ENCODE data around the gene GORASP1.

The GORASP1 gene

GRCh38 chr3:39146611-39147591 is 39.5 kb upstream of the GORASP1 start (continued):
- TF ChIP-seq PATZ1 (tag by site-specific recombination; IDR thresholded peaks at IDR 0.05) = peak; percentile 43; the same call in 1 of the 2 replicates
- TF ChIP-seq, protein P1, sequence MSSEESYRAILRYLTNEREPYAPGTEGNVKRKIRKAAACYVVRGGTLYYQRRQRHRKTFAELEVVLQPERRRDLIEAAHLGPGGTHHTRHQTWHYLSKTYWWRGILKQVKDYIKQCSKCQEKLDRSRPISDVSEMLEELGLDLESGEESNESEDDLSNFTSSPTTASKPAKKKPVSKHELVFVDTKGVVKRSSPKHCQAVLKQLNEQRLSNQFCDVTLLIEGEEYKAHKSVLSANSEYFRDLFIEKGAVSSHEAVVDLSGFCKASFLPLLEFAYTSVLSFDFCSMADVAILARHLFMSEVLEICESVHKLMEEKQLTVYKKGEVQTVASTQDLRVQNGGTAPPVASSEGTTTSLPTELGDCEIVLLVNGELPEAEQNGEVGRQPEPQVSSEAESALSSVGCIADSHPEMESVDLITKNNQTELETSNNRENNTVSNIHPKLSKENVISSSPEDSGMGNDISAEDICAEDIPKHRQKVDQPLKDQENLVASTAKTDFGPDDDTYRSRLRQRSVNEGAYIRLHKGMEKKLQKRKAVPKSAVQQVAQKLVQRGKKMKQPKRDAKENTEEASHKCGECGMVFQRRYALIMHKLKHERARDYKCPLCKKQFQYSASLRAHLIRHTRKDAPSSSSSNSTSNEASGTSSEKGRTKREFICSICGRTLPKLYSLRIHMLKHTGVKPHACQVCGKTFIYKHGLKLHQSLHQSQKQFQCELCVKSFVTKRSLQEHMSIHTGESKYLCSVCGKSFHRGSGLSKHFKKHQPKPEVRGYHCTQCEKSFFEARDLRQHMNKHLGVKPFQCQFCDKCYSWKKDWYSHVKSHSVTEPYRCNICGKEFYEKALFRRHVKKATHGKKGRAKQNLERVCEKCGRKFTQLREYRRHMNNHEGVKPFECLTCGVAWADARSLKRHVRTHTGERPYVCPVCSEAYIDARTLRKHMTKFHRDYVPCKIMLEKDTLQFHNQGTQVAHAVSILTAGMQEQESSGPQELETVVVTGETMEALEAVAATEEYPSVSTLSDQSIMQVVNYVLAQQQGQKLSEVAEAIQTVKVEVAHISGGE (tag by site-specific recombination; conservative IDR thresholded peaks at IDR 0.05; ENCODE audit: low read depth) = no peak
- no peak for TF ChIP-seq ZNF350 (tag by site-specific recombination; IDR thresholded peaks at IDR 0.05)
- no peak for TF ChIP-seq ZNF621 (tag by site-specific recombination; IDR thresholded peaks at IDR 0.05)
- TF ChIP-seq ZNF16 (tag by site-specific recombination; IDR thresholded peaks at IDR 0.05; ENCODE audit: low read depth) = no peak
- TF ChIP-seq GLIS2 (tag by site-specific recombination; IDR thresholded peaks at IDR 0.05) = no peak; the same call in 1 of the 2 replicates
- TF ChIP-seq, protein P2, sequence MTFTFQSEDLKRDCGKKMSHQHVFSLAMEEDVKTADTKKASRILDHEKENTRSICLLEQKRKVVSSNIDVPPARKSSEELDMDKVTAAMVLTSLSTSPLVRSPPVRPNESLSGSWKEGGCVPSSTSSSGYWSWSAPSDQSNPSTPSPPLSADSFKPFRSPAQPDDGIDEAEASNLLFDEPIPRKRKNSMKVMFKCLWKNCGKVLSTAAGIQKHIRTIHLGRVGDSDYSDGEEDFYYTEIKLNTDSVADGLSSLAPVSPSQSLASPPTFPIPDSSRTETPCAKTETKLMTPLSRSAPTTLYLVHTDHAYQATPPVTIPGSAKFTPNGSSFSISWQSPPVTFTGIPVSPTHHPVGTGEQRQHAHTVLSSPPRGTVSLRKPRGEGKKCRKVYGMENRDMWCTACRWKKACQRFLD (tag by site-specific recombination; IDR thresholded peaks at IDR 0.05) = no peak
- no peak for TF ChIP-seq GLIS1 (tag by site-specific recombination; IDR thresholded peaks at IDR 0.05)
- TF ChIP-seq ZNF830 (tag by site-specific recombination; IDR thresholded peaks at IDR 0.05; ENCODE audit: low read depth) = no peak
- no peak for TF ChIP-seq MEIS1 (CRISPR knock-in tag; IDR thresholded peaks at IDR 0.05; ENCODE audit: borderline replicate concordance)
- TF ChIP-seq MZF1 (tag by site-specific recombination; IDR thresholded peaks at IDR 0.05; ENCODE audit: borderline replicate concordance) = no peak
- TF ChIP-seq ZNF10 (tag by site-specific recombination; IDR thresholded peaks at IDR 0.05) = no peak
- TF ChIP-seq INSM2 (tag by site-specific recombination; IDR thresholded peaks at IDR 0.05) = no peak
- TF ChIP-seq ZNF266 (tag by site-specific recombination; IDR thresholded peaks at IDR 0.05; ENCODE audit: low read depth) = no peak
- TF ChIP-seq ZNF114 (tag by site-specific recombination; IDR thresholded peaks at IDR 0.05) = no peak
- TF ChIP-seq ZNF514 (tag by site-specific recombination; IDR thresholded peaks at IDR 0.05) = no peak
- TF ChIP-seq, protein P3, sequence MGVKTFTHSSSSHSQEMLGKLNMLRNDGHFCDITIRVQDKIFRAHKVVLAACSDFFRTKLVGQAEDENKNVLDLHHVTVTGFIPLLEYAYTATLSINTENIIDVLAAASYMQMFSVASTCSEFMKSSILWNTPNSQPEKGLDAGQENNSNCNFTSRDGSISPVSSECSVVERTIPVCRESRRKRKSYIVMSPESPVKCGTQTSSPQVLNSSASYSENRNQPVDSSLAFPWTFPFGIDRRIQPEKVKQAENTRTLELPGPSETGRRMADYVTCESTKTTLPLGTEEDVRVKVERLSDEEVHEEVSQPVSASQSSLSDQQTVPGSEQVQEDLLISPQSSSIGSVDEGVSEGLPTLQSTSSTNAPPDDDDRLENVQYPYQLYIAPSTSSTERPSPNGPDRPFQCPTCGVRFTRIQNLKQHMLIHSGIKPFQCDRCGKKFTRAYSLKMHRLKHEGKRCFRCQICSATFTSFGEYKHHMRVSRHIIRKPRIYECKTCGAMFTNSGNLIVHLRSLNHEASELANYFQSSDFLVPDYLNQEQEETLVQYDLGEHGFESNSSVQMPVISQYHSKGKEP (tag by site-specific recombination; IDR thresholded peaks at IDR 0.05) = no peak
- TF ChIP-seq, protein P4, sequence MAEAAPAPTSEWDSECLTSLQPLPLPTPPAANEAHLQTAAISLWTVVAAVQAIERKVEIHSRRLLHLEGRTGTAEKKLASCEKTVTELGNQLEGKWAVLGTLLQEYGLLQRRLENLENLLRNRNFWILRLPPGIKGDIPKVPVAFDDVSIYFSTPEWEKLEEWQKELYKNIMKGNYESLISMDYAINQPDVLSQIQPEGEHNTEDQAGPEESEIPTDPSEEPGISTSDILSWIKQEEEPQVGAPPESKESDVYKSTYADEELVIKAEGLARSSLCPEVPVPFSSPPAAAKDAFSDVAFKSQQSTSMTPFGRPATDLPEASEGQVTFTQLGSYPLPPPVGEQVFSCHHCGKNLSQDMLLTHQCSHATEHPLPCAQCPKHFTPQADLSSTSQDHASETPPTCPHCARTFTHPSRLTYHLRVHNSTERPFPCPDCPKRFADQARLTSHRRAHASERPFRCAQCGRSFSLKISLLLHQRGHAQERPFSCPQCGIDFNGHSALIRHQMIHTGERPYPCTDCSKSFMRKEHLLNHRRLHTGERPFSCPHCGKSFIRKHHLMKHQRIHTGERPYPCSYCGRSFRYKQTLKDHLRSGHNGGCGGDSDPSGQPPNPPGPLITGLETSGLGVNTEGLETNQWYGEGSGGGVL (tag by site-specific recombination; IDR thresholded peaks at IDR 0.05) = peak; percentile 90
- TF ChIP-seq ZNF473 (tag by site-specific recombination; IDR thresholded peaks at IDR 0.05) = peak; percentile 41; the same call in 1 of the 2 replicates
- no peak for TF ChIP-seq ZNF19 (tag by site-specific recombination; IDR thresholded peaks at IDR 0.05; ENCODE audit: low read depth)
- no peak for TF ChIP-seq ZNF558 (tag by site-specific recombination; IDR thresholded peaks at IDR 0.05)
- TF ChIP-seq ZNF335 (tag by site-specific recombination; conservative IDR thresholded peaks at IDR 0.05) = peak; percentile 42; the same call in 1 of the 2 replicates
- TF ChIP-seq ZNF513 (tag by site-specific recombination; IDR thresholded peaks at IDR 0.05) = peak; percentile 29; the same call in 1 of the 2 replicates
- no peak for TF ChIP-seq ZNF660 (tag by site-specific recombination; IDR thresholded peaks at IDR 0.05)
- no peak for TF ChIP-seq ZNF76 (tag by site-specific recombination; IDR thresholded peaks at IDR 0.05; ENCODE audit: borderline replicate concordance, low read depth)
